MM.1S (cell line): Measurements from ENCODE around the gene PDE4B.

Experiments used
- EZH2phosphoT487 ChIP-seq: fragments of 300-600 bp; sonication (generic); IDR thresholded peaks from 2 replicates; pipeline ENCODE4 v1.6.1; 2018; ENCODE audit warnings: antibody characterized with exemption, low read length
- TF ChIP-seq, protein P1 (sequence below): fragments of 300-600 bp; sonication (generic); IDR thresholded peaks from 2 replicates; pipeline ENCODE4 v1.5.1; 2016; ENCODE audit warnings: antibody characterized with exemption, low read length, mixed read lengths

- TF ChIP-seq, protein P1, sequence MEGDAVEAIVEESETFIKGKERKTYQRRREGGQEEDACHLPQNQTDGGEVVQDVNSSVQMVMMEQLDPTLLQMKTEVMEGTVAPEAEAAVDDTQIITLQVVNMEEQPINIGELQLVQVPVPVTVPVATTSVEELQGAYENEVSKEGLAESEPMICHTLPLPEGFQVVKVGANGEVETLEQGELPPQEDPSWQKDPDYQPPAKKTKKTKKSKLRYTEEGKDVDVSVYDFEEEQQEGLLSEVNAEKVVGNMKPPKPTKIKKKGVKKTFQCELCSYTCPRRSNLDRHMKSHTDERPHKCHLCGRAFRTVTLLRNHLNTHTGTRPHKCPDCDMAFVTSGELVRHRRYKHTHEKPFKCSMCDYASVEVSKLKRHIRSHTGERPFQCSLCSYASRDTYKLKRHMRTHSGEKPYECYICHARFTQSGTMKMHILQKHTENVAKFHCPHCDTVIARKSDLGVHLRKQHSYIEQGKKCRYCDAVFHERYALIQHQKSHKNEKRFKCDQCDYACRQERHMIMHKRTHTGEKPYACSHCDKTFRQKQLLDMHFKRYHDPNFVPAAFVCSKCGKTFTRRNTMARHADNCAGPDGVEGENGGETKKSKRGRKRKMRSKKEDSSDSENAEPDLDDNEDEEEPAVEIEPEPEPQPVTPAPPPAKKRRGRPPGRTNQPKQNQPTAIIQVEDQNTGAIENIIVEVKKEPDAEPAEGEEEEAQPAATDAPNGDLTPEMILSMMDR = no peak
- TF ChIP-seq EZH2phosphoT487 = no peak
Observed at GRCh38 chr1:65904681-65905083, 112.0 kb downstream of the PDE4B start.
